Measurements from ENCODE around the gene ARMH3. TPM values are rescaled to one million over a fixed set of nuclear protein-coding genes. Genes with fewer than 3 reads are reported as not detected.

The ARMH3 gene
- total RNA-seq, 1 experiment from 2014 or later: 17.1 TPM

DNA sequence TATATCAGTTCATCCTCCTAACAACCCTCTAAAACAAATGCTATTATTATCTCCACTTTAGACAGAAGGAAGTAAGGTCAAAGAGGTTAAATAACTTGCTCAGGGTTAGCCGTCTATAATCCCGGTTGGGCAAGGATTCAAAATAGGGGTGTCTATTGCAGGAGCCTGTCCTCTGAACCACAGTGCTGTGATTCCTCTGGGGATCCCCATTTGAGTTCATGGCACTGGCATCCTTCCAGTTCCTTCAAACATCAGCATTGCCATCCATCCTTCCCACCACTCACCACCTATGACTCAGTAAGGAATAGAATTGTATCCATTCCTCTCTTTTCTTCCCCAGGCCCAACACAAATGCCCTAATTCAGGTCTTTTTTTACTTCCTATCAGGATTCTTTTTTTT lies 34.8 kb upstream of the ARMH3 start:
- H3K4me3 Mint-ChIP-seq: no peak overlapping the region
- ChIA-PET POLR2A (no interaction called here), CTCF (interaction anchor here (1.7 kb wide), 1 partner anchor 17 kb away, joined by 8 read pairs; no protein-coding TSS in a partner anchor)
- no peak overlapping the region for H3K27ac Mint-ChIP-seq
- H3K9me3 Mint-ChIP-seq: no peaks in the 10 kb centered on the region
- TF ChIP-seq RELA (CRISPR knock-in tag; IDR thresholded peaks at IDR 0.05; ENCODE audit: borderline replicate concordance) (no peak), IRF2 (CRISPR knock-in tag; IDR thresholded peaks at IDR 0.05; ENCODE audit: borderline replicate concordance, low read depth) (no peak), ELF4 (CRISPR knock-in tag; IDR thresholded peaks at IDR 0.05; ENCODE audit: low read depth) (no peak)
- TF ChIP-seq, protein P1, sequence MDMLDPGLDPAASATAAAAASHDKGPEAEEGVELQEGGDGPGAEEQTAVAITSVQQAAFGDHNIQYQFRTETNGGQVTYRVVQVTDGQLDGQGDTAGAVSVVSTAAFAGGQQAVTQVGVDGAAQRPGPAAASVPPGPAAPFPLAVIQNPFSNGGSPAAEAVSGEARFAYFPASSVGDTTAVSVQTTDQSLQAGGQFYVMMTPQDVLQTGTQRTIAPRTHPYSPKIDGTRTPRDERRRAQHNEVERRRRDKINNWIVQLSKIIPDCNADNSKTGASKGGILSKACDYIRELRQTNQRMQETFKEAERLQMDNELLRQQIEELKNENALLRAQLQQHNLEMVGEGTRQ (CRISPR knock-in tag; IDR thresholded peaks at IDR 0.05): no peak
- H3K4me1 Mint-ChIP-seq: no peaks in the 10 kb centered on the region
- ATAC-seq: no peak
- peaks cover 4% of the 10 kb centered on the region; the same call in 1 of the 2 replicates for H3K36me3 Mint-ChIP-seq
- H3K27me3 Mint-ChIP-seq (ENCODE audit: low read depth): no peaks in the 10 kb centered on the region; the same call in 1 of the 2 replicates
- DNase-seq (ENCODE audit: low spot score): no peak

DNA sequence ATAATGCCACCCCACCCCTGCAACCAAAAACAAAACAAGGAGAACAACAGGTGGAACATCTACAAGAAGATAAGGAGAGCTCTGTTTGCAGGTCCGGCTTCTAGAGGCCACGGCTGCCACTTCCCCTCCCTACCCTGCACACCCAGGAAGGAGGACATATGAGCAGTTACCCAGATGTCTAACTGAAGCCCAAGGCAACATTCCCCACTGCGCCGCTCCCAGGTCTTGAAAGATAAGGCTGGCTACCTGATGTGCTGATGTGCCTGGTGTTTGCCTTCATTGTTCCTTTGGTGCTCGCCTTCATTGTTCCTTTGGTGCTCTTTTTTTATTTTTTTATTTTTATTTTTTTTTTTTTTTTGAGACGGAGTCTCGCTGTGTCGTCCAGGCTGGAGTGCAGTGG lies 30.2 kb upstream of the ARMH3 start:
- CTCF ChIA-PET: interaction anchor here (1.1 to 1.3 kb wide), 2 partner anchors 13 to 25 kb away, joined by 4 to 5 read pairs; no protein-coding TSS in a partner anchor
- no peak overlapping the region for H3K27ac Mint-ChIP-seq
- no peaks in the 10 kb centered on the region for H3K36me3 Mint-ChIP-seq
- no peak overlapping the region for H3K4me3 Mint-ChIP-seq
- ATAC-seq (no peak), DNase-seq (ENCODE audit: low spot score) (no peak)
- H3K4me1 Mint-ChIP-seq: peaks cover 2% of the 10 kb centered on the region; the same call in 1 of the 2 replicates
- POLR2A ChIA-PET: no interaction called here
- no peaks in the 10 kb centered on the region for H3K27me3 Mint-ChIP-seq (ENCODE audit: low read depth)
- TF ChIP-seq ZBTB21 (CRISPR knock-in tag; IDR thresholded peaks at IDR 0.05; ENCODE audit: borderline replicate concordance): no peak
- no peak for TF ChIP-seq IRF2 (CRISPR knock-in tag; IDR thresholded peaks at IDR 0.05; ENCODE audit: borderline replicate concordance, low read depth)
- TF ChIP-seq, protein P2, sequence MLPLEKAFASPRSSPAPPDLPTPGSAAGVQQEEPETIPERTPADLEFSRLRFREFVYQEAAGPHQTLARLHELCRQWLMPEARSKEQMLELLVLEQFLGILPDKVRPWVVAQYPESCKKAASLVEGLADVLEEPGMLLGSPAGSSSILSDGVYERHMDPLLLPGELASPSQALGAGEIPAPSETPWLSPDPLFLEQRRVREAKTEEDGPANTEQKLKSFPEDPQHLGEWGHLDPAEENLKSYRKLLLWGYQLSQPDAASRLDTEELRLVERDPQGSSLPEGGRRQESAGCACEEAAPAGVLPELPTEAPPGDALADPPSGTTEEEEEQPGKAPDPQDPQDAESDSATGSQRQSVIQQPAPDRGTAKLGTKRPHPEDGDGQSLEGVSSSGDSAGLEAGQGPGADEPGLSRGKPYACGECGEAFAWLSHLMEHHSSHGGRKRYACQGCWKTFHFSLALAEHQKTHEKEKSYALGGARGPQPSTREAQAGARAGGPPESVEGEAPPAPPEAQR (CRISPR knock-in tag; IDR thresholded peaks at IDR 0.05): no peak
- TF ChIP-seq, protein P3, sequence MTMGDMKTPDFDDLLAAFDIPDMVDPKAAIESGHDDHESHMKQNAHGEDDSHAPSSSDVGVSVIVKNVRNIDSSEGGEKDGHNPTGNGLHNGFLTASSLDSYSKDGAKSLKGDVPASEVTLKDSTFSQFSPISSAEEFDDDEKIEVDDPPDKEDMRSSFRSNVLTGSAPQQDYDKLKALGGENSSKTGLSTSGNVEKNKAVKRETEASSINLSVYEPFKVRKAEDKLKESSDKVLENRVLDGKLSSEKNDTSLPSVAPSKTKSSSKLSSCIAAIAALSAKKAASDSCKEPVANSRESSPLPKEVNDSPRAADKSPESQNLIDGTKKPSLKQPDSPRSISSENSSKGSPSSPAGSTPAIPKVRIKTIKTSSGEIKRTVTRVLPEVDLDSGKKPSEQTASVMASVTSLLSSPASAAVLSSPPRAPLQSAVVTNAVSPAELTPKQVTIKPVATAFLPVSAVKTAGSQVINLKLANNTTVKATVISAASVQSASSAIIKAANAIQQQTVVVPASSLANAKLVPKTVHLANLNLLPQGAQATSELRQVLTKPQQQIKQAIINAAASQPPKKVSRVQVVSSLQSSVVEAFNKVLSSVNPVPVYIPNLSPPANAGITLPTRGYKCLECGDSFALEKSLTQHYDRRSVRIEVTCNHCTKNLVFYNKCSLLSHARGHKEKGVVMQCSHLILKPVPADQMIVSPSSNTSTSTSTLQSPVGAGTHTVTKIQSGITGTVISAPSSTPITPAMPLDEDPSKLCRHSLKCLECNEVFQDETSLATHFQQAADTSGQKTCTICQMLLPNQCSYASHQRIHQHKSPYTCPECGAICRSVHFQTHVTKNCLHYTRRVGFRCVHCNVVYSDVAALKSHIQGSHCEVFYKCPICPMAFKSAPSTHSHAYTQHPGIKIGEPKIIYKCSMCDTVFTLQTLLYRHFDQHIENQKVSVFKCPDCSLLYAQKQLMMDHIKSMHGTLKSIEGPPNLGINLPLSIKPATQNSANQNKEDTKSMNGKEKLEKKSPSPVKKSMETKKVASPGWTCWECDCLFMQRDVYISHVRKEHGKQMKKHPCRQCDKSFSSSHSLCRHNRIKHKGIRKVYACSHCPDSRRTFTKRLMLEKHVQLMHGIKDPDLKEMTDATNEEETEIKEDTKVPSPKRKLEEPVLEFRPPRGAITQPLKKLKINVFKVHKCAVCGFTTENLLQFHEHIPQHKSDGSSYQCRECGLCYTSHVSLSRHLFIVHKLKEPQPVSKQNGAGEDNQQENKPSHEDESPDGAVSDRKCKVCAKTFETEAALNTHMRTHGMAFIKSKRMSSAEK (CRISPR knock-in tag; IDR thresholded peaks at IDR 0.05; ENCODE audit: borderline replicate concordance): no peak
- no peaks in the 10 kb centered on the region for H3K9me3 Mint-ChIP-seq

DNA sequence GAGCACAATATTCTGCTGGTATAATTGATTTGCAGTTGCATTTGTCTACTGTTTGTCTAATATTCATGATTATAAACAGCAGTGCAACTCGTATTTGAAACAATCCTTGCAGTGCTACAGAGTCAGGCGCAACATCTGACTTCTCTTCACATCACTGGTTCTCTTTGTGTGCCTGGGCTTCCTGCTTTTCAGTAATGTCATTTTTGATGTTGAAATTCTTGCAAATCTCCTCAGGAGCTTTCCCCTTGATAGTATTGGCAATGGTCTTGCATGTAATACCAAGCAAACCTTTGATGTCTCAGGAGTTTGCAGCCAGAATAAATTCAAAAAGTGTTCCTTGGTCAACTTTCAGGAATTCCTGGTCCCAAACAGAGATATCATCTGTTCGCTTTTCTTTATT lies 29.4 kb upstream of the ARMH3 start:
- Mint-ChIP-seq H3K9me3 (no peaks in the 10 kb centered on the region), H3K4me1 (peaks cover 2% of the 10 kb centered on the region; the same call in 1 of the 2 replicates), H3K27ac (no peak overlapping the region), H3K4me3 (no peak overlapping the region), H3K27me3 (ENCODE audit: low read depth) (no peaks in the 10 kb centered on the region), H3K36me3 (no peaks in the 10 kb centered on the region)
- DNase-seq (ENCODE audit: low spot score) (no peak), ATAC-seq (no peak)
- ChIA-PET POLR2A (no interaction called here), CTCF (interaction anchor here (0.6 to 3.3 kb wide), 2 partner anchors 12 to 468 kb away, joined by 3 to 23 read pairs; no protein-coding TSS in a partner anchor)
- TF ChIP-seq NR2C2 (CRISPR knock-in tag; IDR thresholded peaks at IDR 0.05): no peak
- TF ChIP-seq TP53 (CRISPR knock-in tag; IDR thresholded peaks at IDR 0.05): no peak
- no peak for TF ChIP-seq RELA (CRISPR knock-in tag; IDR thresholded peaks at IDR 0.05; ENCODE audit: borderline replicate concordance)
- TF ChIP-seq MXD4 (CRISPR knock-in tag; IDR thresholded peaks at IDR 0.05; ENCODE audit: borderline replicate concordance): no peak
- TF ChIP-seq IRF2 (CRISPR knock-in tag; IDR thresholded peaks at IDR 0.05; ENCODE audit: borderline replicate concordance, low read depth): no peak
- TF ChIP-seq EMX1 (CRISPR knock-in tag; IDR thresholded peaks at IDR 0.05): no peak
- TF ChIP-seq, protein P4, sequence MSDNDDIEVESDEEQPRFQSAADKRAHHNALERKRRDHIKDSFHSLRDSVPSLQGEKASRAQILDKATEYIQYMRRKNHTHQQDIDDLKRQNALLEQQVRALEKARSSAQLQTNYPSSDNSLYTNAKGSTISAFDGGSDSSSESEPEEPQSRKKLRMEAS (CRISPR knock-in tag; IDR thresholded peaks at IDR 0.05): no peak
- no peak for TF ChIP-seq ZNF219 (CRISPR knock-in tag; IDR thresholded peaks at IDR 0.05; ENCODE audit: borderline replicate concordance)
- no peak for TF ChIP-seq ZNF423 (CRISPR knock-in tag; IDR thresholded peaks at IDR 0.05)
- TF ChIP-seq, protein P1 (CRISPR knock-in tag; IDR thresholded peaks at IDR 0.05): no peak
- no peak for TF ChIP-seq ZNF121 (CRISPR knock-in tag; IDR thresholded peaks at IDR 0.05)
- TF ChIP-seq, protein P5, sequence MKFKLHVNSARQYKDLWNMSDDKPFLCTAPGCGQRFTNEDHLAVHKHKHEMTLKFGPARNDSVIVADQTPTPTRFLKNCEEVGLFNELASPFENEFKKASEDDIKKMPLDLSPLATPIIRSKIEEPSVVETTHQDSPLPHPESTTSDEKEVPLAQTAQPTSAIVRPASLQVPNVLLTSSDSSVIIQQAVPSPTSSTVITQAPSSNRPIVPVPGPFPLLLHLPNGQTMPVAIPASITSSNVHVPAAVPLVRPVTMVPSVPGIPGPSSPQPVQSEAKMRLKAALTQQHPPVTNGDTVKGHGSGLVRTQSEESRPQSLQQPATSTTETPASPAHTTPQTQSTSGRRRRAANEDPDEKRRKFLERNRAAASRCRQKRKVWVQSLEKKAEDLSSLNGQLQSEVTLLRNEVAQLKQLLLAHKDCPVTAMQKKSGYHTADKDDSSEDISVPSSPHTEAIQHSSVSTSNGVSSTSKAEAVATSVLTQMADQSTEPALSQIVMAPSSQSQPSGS (CRISPR knock-in tag; IDR thresholded peaks at IDR 0.05; ENCODE audit: borderline replicate concordance, low read depth): no peak
- TF ChIP-seq, protein P6, sequence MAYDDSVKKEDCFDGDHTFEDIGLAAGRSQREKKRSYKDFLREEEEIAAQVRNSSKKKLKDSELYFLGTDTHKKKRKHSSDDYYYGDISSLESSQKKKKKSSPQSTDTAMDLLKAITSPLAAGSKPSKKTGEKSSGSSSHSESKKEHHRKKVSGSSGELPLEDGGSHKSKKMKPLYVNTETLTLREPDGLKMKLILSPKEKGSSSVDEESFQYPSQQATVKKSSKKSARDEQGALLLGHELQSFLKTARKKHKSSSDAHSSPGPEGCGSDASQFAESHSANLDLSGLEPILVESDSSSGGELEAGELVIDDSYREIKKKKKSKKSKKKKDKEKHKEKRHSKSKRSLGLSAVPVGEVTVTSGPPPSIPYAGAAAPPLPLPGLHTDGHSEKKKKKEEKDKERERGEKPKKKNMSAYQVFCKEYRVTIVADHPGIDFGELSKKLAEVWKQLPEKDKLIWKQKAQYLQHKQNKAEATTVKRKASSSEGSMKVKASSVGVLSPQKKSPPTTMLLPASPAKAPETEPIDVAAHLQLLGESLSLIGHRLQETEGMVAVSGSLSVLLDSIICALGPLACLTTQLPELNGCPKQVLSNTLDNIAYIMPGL (CRISPR knock-in tag; IDR thresholded peaks at IDR 0.05): no peak
- no peak for TF ChIP-seq ETV6 (CRISPR knock-in tag; IDR thresholded peaks at IDR 0.05)
